ENCODE data around the gene SCGN.

GRCh38 chr6:25681848-25682247, 29.8 kb downstream of the SCGN start:
- TF ChIP-seq POLR2A (IDR thresholded peaks at IDR 0.05; ENCODE audit: low read depth, low read length) (no peak), POLR2AphosphoS5 (IDR thresholded peaks at IDR 0.05; ENCODE audit: low read depth, low read length) (no peak)

Data from GM12892 (cell line).